BLaER1 treated with 17β-estradiol and CSF1 and Interleukin-3, amounts not matched to agents 10 nM and 100 nM (cell line): ENCODE data around the gene TNIK.

Source experiments
- H3K27ac ChIP-seq, 11 experiments: shearing (Covaris generic); formaldehyde crosslinking; 2 replicates each; pipeline ENCODE4 v1.8.1; 2022
- H3K27me3 ChIP-seq, 11 experiments: shearing (Covaris generic); formaldehyde crosslinking; 2 replicates each; pipeline ENCODE4 v1.8.1; 2022
- H3K36me3 ChIP-seq, 11 experiments: shearing (Covaris generic); formaldehyde crosslinking; 2 replicates each; pipeline ENCODE4 v1.8.1; 2022
- H3K4me1 ChIP-seq, 10 experiments: shearing (Covaris generic); formaldehyde crosslinking; 2 replicates each; pipeline ENCODE4 v1.8.1; 2022
- H3K4me2 ChIP-seq, 11 experiments: shearing (Covaris generic); formaldehyde crosslinking; 2 replicates each; pipeline ENCODE4 v1.8.1; 2022
- H3K4me3 ChIP-seq, 10 experiments: shearing (Covaris generic); formaldehyde crosslinking; 2 replicates each; pipeline ENCODE4 v1.8.1; 2022
- H3K9ac ChIP-seq, 11 experiments: shearing (Covaris generic); formaldehyde crosslinking; 2 replicates each; pipeline ENCODE4 v1.8.1; 2022
- H3K9me3 ChIP-seq, 11 experiments: shearing (Covaris generic); formaldehyde crosslinking; replicated peaks in 1 of 11; 2 replicates each; pipeline ENCODE4 v1.8.1; 2022
- H4K20me1 ChIP-seq, 11 experiments: shearing (Covaris generic); formaldehyde crosslinking; 2 replicates each; pipeline ENCODE4 v1.8.1; 2022
- Cebpa-rat ChIP-seq, 11 experiments: shearing (Covaris generic); IDR thresholded peaks; 2 replicates each; pipeline ENCODE4 v1.8.1; 2022

The TNIK gene

GRCh38 chr3:171459942-171460724 lies at the start of gene TNIK:
Gene TNIK, minus strand, starts transcription at chr3:171460405. Its CDS starts 342 bp downstream, at chr3:171460063.
- H3K27ac ChIP-seq: peak within 1 kb of the TSS in 4 of 11 experiments; percentile 1 to 29 (median 6); a peak in 4 of 22 replicates
- peaks cover 14 to 37% (median 32%) of the 10 kb centered on the region in 10 experiments for H3K4me1 ChIP-seq
- TF ChIP-seq Cebpa-rat (IDR thresholded peaks at IDR 0.05): no peak
- peak within 1 kb of the TSS; percentile 68 to 82 (median 76) for H3K4me3 ChIP-seq
- peak within 1 kb of the TSS; percentile 43 to 75 (median 64) for H3K9ac ChIP-seq
- H3K27me3 ChIP-seq: peaks cover 29 to 53% (median 36%) of the 10 kb centered on the region in 11 experiments
- H3K4me2 ChIP-seq: peak within 1 kb of the TSS; percentile 80 to 99 (median 98)
- H4K20me1 ChIP-seq: peaks cover 0 to 23% (median 6%) of the 10 kb centered on the region in 11 experiments; a peak in 10 of 22 replicates
- H3K36me3 ChIP-seq: no peaks in the 10 kb centered on the region
- H3K9me3 ChIP-seq: no peaks in the 10 kb centered on the region

GRCh38 chr3:171508676-171509075 lies 48.5 kb upstream of the TNIK start:
- H3K27me3 ChIP-seq: no peaks in the 10 kb centered on the region
- no peak for TF ChIP-seq Cebpa-rat (IDR thresholded peaks at IDR 0.05)
- no peak overlapping the region for H3K4me2 ChIP-seq
- no peaks in the 10 kb centered on the region for H3K4me1 ChIP-seq
- no peak overlapping the region for H3K4me3 ChIP-seq
- H4K20me1 ChIP-seq: no peaks in the 10 kb centered on the region
- H3K36me3 ChIP-seq: no peaks in the 10 kb centered on the region
- H3K9ac ChIP-seq: no peak overlapping the region
- peaks cover 0 to 8% (median 5%) of the 10 kb centered on the region in 11 experiments; a peak in 12 of 22 replicates for H3K9me3 ChIP-seq
- no peak overlapping the region for H3K27ac ChIP-seq

GRCh38 chr3:171508206-171508605 lies 48.0 kb upstream of the TNIK start:
- Histone ChIP-seq H3K4me2 (no peak overlapping the region), H3K9me3 (peaks cover 0 to 8% (median 5%) of the 10 kb centered on the region in 11 experiments; a peak in 12 of 22 replicates), H3K36me3 (no peaks in the 10 kb centered on the region), H4K20me1 (no peaks in the 10 kb centered on the region), H3K4me1 (no peaks in the 10 kb centered on the region), H3K27ac (no peak overlapping the region), H3K9ac (no peak overlapping the region), H3K27me3 (no peaks in the 10 kb centered on the region), H3K4me3 (no peak overlapping the region)
- TF ChIP-seq Cebpa-rat (IDR thresholded peaks at IDR 0.05): no peak

DNA sequence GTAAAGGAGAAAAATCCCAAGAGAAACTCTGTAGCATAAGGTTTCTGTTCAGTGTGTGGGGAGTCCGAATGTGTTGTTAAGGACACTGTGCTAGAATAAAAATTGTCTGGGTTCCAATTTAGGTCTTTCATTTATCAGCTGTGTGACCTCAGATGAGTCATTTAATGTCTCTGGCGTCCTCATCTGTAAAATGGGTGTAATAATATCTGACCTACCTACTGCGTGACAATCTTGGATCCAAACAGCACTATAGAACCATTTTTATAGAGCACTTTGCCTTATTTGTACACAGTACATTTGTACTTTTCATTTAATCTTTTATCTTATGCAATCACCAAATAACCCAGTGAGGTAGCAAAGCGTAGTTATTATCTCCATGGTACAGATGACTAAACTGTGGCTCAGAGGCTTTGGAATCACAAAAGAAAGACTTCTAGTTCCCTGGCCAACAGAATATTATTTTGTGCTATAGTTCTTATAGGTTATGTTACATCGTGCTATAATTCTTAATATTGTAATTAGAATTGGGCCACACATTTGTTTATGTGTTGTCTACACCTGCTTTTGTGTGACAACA lies 46.6 kb upstream of the TNIK start:
- Histone ChIP-seq H4K20me1 (no peaks in the 10 kb centered on the region), H3K36me3 (no peaks in the 10 kb centered on the region), H3K4me2 (no peak overlapping the region), H3K9me3 (peaks cover 0 to 8% (median 5%) of the 10 kb centered on the region in 11 experiments; a peak in 12 of 22 replicates), H3K27ac (no peak overlapping the region), H3K27me3 (no peaks in the 10 kb centered on the region), H3K9ac (no peak overlapping the region), H3K4me1 (no peaks in the 10 kb centered on the region), H3K4me3 (no peak overlapping the region)
- TF ChIP-seq Cebpa-rat (IDR thresholded peaks at IDR 0.05): no peak

DNA sequence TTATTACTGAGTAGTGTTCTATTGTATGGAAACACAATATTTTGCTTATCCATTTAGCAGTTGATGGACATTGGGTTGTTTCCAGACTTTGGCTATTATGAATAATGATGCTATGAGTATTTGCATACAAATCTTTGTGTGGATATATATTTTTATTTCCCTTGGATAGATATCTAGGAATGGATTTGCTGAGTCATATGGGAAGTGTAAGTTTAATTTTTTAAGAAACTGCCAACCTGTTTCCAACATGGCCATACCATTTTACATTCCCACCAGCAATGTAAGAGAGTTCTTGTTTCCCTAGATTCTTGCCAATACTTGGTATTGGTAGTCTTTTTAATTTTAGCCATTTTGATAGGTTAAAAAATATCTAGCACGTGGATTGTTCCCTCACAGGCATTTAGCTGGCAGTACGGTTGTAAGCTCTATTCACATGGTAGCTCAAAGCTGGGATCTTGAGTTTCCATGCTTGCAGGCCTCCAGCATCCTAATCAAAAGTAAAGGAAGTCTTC lies 45.7 kb upstream of the TNIK start:
- Histone ChIP-seq H3K4me1 (no peaks in the 10 kb centered on the region), H3K27ac (no peak overlapping the region), H3K36me3 (no peaks in the 10 kb centered on the region), H3K9ac (no peak overlapping the region), H4K20me1 (no peaks in the 10 kb centered on the region), H3K9me3 (peaks cover 0 to 8% (median 5%) of the 10 kb centered on the region in 11 experiments; a peak in 12 of 22 replicates), H3K4me2 (no peak overlapping the region), H3K4me3 (no peak overlapping the region), H3K27me3 (no peaks in the 10 kb centered on the region)
- no peak for TF ChIP-seq Cebpa-rat (IDR thresholded peaks at IDR 0.05)

GRCh38 chr3:171504376-171504775 lies 44.2 kb upstream of the TNIK start:
- H3K27ac ChIP-seq: no peak overlapping the region
- TF ChIP-seq Cebpa-rat (IDR thresholded peaks at IDR 0.05): no peak
- no peaks in the 10 kb centered on the region for H3K4me1 ChIP-seq
- H3K4me3 ChIP-seq: no peak overlapping the region
- H3K27me3 ChIP-seq: no peaks in the 10 kb centered on the region
- no peak overlapping the region for H3K4me2 ChIP-seq
- no peak overlapping the region for H3K9ac ChIP-seq
- peaks cover 0 to 8% (median 5%) of the 10 kb centered on the region in 11 experiments; a peak in 12 of 22 replicates for H3K9me3 ChIP-seq
- no peaks in the 10 kb centered on the region for H3K36me3 ChIP-seq
- no peaks in the 10 kb centered on the region for H4K20me1 ChIP-seq

GRCh38 chr3:171503817-171504216 lies 43.6 kb upstream of the TNIK start:
- H3K36me3 ChIP-seq: no peaks in the 10 kb centered on the region
- H3K4me3 ChIP-seq: no peak overlapping the region
- no peak overlapping the region for H3K27ac ChIP-seq
- no peaks in the 10 kb centered on the region for H3K4me1 ChIP-seq
- TF ChIP-seq Cebpa-rat (IDR thresholded peaks at IDR 0.05): no peak
- no peaks in the 10 kb centered on the region for H3K27me3 ChIP-seq
- no peak overlapping the region for H3K9ac ChIP-seq
- H3K9me3 ChIP-seq: peaks cover 0 to 8% (median 5%) of the 10 kb centered on the region in 11 experiments; a peak in 12 of 22 replicates
- H3K4me2 ChIP-seq: no peak overlapping the region
- H4K20me1 ChIP-seq: no peaks in the 10 kb centered on the region

DNA sequence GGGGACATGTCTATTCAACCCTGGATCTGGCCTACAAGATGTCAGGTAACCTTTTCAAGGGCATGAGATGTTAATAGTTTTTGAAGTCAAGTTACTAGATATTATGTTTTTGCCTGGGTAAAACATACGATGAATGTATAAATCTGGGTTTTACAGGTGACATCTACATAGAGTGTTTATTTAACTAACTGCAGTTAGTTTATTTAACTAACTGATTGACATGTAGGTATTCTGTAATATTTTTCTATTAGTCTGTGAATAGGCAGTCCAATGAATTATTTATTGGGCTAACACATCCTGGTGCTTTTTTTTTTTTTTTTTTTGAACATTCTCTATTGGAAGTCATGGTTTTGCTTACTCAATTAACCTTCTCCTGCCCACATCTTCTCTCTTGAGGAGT lies 38.7 kb upstream of the TNIK start:
- Histone ChIP-seq H3K27me3 (no peaks in the 10 kb centered on the region), H3K4me3 (no peak overlapping the region), H3K9ac (no peak overlapping the region), H3K27ac (no peak overlapping the region), H3K36me3 (no peaks in the 10 kb centered on the region), H3K4me2 (no peak overlapping the region), H3K9me3 (no peaks in the 10 kb centered on the region), H4K20me1 (no peaks in the 10 kb centered on the region), H3K4me1 (no peaks in the 10 kb centered on the region; a peak in 1 of 20 replicates)
- no peak for TF ChIP-seq Cebpa-rat (IDR thresholded peaks at IDR 0.05)

GRCh38 chr3:171497468-171497867 lies 37.3 kb upstream of the TNIK start:
- no peak overlapping the region for H3K9ac ChIP-seq
- no peaks in the 10 kb centered on the region for H4K20me1 ChIP-seq
- no peak overlapping the region for H3K27ac ChIP-seq
- H3K4me3 ChIP-seq: no peak overlapping the region
- no peak for TF ChIP-seq Cebpa-rat (IDR thresholded peaks at IDR 0.05)
- no peaks in the 10 kb centered on the region for H3K36me3 ChIP-seq
- H3K4me1 ChIP-seq: no peaks in the 10 kb centered on the region; a peak in 1 of 20 replicates
- H3K9me3 ChIP-seq: no peaks in the 10 kb centered on the region
- no peaks in the 10 kb centered on the region for H3K27me3 ChIP-seq
- H3K4me2 ChIP-seq: no peak overlapping the region
